BE2C (cell line): Measurements from ENCODE around the gene ADK.

Source experiments
- DNase-seq: peaks from one replicate; pipeline ENCODE4 v3.0.0-alpha.2; 2020
- H3K27me3 ChIP-seq: fragments of 250-450 bp; sonication (Bioruptor Pico); 2 replicates; pipeline ENCODE4 v1.5.1; 2020; ENCODE audit warnings: mild to moderate bottlenecking
- H3K36me3 ChIP-seq: fragments of 250-450 bp; sonication (Bioruptor Pico); 2 replicates; pipeline ENCODE4 v1.5.1; 2020; ENCODE audit warnings: mild to moderate bottlenecking
- H3K4me1 ChIP-seq: fragments of 250-450 bp; sonication (Bioruptor Pico); 2 replicates; pipeline ENCODE4 v1.5.1; 2020
- H3K4me3 ChIP-seq: 2 replicates; pipeline ENCODE4 v1.5.1; 2011; ENCODE audit warnings: low read depth, low read length
- H3K9me3 ChIP-seq: fragments of 250-450 bp; sonication (Bioruptor Pico); 2 replicates; pipeline ENCODE4 v1.5.1; 2020
- CTCF ChIP-seq: IDR thresholded peaks from 2 replicates; pipeline ENCODE4 v1.5.1; 2012; ENCODE audit warnings: mild to moderate bottlenecking, low read depth, low read length

ADK gene

GRCh38 chr10:74306227-74306982 is 155.4 kb downstream of the ADK start:
- Histone ChIP-seq H3K4me3 (no peak overlapping the region), H3K36me3 (no peaks in the 10 kb centered on the region), H3K9me3 (no peaks in the 10 kb centered on the region), H3K4me1 (peaks cover 3% of the 10 kb centered on the region), H3K27me3 (no peaks in the 10 kb centered on the region)
- TF ChIP-seq CTCF, result no peak
- DNase-seq, result no peak

- H3K9me3 ChIP-seq, result no peaks in the 10 kb centered on the region
- H3K36me3 ChIP-seq, result no peaks in the 10 kb centered on the region
- DNase-seq, result no peak
- peaks cover 3% of the 10 kb centered on the region for H3K4me1 ChIP-seq
- no peak for TF ChIP-seq CTCF
- no peak overlapping the region for H3K4me3 ChIP-seq
- H3K27me3 ChIP-seq, result no peaks in the 10 kb centered on the region
Observed at GRCh38 chr10:74307061-74307651, 156.1 kb downstream of the ADK start.

- peaks cover 3% of the 10 kb centered on the region for H3K4me1 ChIP-seq
- no peaks in the 10 kb centered on the region for H3K9me3 ChIP-seq
- H3K36me3 ChIP-seq, result no peaks in the 10 kb centered on the region
- TF ChIP-seq CTCF, result no peak
- DNase-seq, result no peak
- no peak overlapping the region for H3K4me3 ChIP-seq
- H3K27me3 ChIP-seq, result no peaks in the 10 kb centered on the region
Observed at GRCh38 chr10:74310652-74311257, 159.7 kb downstream of the ADK start.

GRCh38 chr10:74314166-74314565 is 163.1 kb downstream of the ADK start:
- no peak for DNase-seq
- Histone ChIP-seq H3K4me1 (no peaks in the 10 kb centered on the region), H3K36me3 (no peaks in the 10 kb centered on the region), H3K9me3 (no peaks in the 10 kb centered on the region), H3K4me3 (no peak overlapping the region), H3K27me3 (no peaks in the 10 kb centered on the region)
- no peak for TF ChIP-seq CTCF

- Histone ChIP-seq H3K36me3 (no peaks in the 10 kb centered on the region), H3K9me3 (no peaks in the 10 kb centered on the region), H3K4me3 (no peak overlapping the region), H3K4me1 (no peaks in the 10 kb centered on the region), H3K27me3 (no peaks in the 10 kb centered on the region)
- no peak for DNase-seq
- TF ChIP-seq CTCF, result no peak
Observed at GRCh38 chr10:74320026-74320425, 169.0 kb downstream of the ADK start.

GRCh38 chr10:74320717-74321116 is 169.7 kb downstream of the ADK start:
- no peaks in the 10 kb centered on the region for H3K36me3 ChIP-seq
- DNase-seq, result no peak
- H3K9me3 ChIP-seq, result no peaks in the 10 kb centered on the region
- H3K4me3 ChIP-seq, result no peak overlapping the region
- H3K27me3 ChIP-seq, result no peaks in the 10 kb centered on the region
- no peaks in the 10 kb centered on the region for H3K4me1 ChIP-seq
- TF ChIP-seq CTCF, result no peak
